Adrenal gland (tissue), 5 donors: ENCODE results near the gene ACTN1.

Source experiments
- CTCF ChIP-seq, 6 experiments: fragments of 450-650 bp in 4 of 6; fragments of 200-600 bp in 2 of 6; sonication (generic) in 1 of 6; IDR thresholded peaks; 1 replicate in 5 of 6; 2 replicates in 1 of 6; pipeline versions ENCODE4 v1.5.1 to v1.8.0; 2016 to 2021; ENCODE audit warnings: antibody characterized with exemption in 6 of 6, mild to moderate bottlenecking in 2 of 6, moderate library complexity in 1 of 6
- POLR2A ChIP-seq, 2 donors: fragments of 450-650 bp; IDR thresholded peaks; one replicate each; pipeline ENCODE4 v1.6.1; 2017; ENCODE audit warnings: antibody characterized with exemption in 2 of 2, mild to moderate bottlenecking in 2 of 2, moderate library complexity in 1 of 2
- donor health status: DM: no; HTN: no; CAD: no.

GRCh38 chr14:69003626-69004025, 24.5 kb upstream of the ACTN1 start:
- TF ChIP-seq CTCF (IDR thresholded peaks at IDR 0.05) (no peak), POLR2A (IDR thresholded peaks at IDR 0.05) (no peak)
